ENCODE measurements around the gene MSL3. TPM values are rescaled to one million over a fixed set of nuclear protein-coding genes. Genes with fewer than 3 reads are reported as not detected.

The MSL3 gene
- total RNA-seq, 4 donors from 2014 or later: 19.4 to 30.4 (median 27.3) TPM

- H3K4me1 ChIP-seq: peaks cover 0 to 1% (median 0%) of the 10 kb centered on the region in 4 donors
- WGBS, 2 donors: 87 to 94% methylated on average over 9 to 18 of the region's 18 CpGs
- H3K9me3 ChIP-seq: no peaks in the 10 kb centered on the region
- H3K4me3 ChIP-seq: no peak overlapping the region
- H3K27ac ChIP-seq: no peak overlapping the region
- no peaks in the 10 kb centered on the region for H3K36me3 ChIP-seq
- no peaks in the 10 kb centered on the region for H3K27me3 ChIP-seq
- TF ChIP-seq EP300 (IDR thresholded peaks at IDR 0.05) (no peak), CTCF (IDR thresholded peaks at IDR 0.05) (no peak)
- DNase-seq (ENCODE audit: low spot score in 2 of 2): no peak
Measured at GRCh38 chrX:11754958-11755645, 2.9 kb upstream of the MSL3 start.

- WGBS, 2 donors: 67 to 85% methylated on average over 2 of the region's 2 CpGs
- TF ChIP-seq POLR2A (IDR thresholded peaks at IDR 0.05) (no peak), CTCF (IDR thresholded peaks at IDR 0.05) (no peak), EP300 (IDR thresholded peaks at IDR 0.05) (no peak)
- no peak for DNase-seq (ENCODE audit: low spot score in 2 of 2)
- no peaks in the 10 kb centered on the region for H3K9me3 ChIP-seq
- peaks cover 0 to 4% (median 0%) of the 10 kb centered on the region in 4 donors for H3K4me1 ChIP-seq
- no peaks in the 10 kb centered on the region for H3K27me3 ChIP-seq
- no peaks in the 10 kb centered on the region for H3K36me3 ChIP-seq
- H3K27ac ChIP-seq: no peak overlapping the region
- no peak overlapping the region for H3K4me3 ChIP-seq
Measured at GRCh38 chrX:11755724-11756123, 2.3 kb upstream of the MSL3 start.

GRCh38 chrX:11756354-11757318 lies 1.4 kb upstream of the MSL3 start:
- H3K36me3 ChIP-seq: peaks cover 0 to 6% (median 0%) of the 10 kb centered on the region in 3 donors
- peak overlapping the region in 3 of 4 donors; percentile 82 to 94 (median 90) for H3K27ac ChIP-seq
- WGBS, 2 donors: 59 to 61% methylated on average over 12 to 15 of the region's 15 CpGs
- no peaks in the 10 kb centered on the region for H3K9me3 ChIP-seq
- TF ChIP-seq EP300 (IDR thresholded peaks at IDR 0.05) (no peak), POLR2A (IDR thresholded peaks at IDR 0.05) (no peak), CTCF (IDR thresholded peaks at IDR 0.05) (no peak)
- DNase-seq (ENCODE audit: low spot score in 2 of 2): no peak
- peak overlapping the region in 1 of 4 donors; percentile 81 for H3K4me3 ChIP-seq
- peaks cover 0 to 10% (median 0%) of the 10 kb centered on the region in 4 donors for H3K4me1 ChIP-seq
- no peaks in the 10 kb centered on the region for H3K27me3 ChIP-seq

GRCh38 chrX:11757397-11757718 lies 679 bp upstream of the MSL3 start:
- DNase-seq (ENCODE audit: low spot score in 2 of 2): no peak
- no peaks in the 10 kb centered on the region for H3K27me3 ChIP-seq
- no peaks in the 10 kb centered on the region for H3K9me3 ChIP-seq
- peak overlapping the region; percentile 60 to 81 (median 63) for H3K4me3 ChIP-seq
- 11 to 52% methylated on average over 3 to 14 of the region's 14 CpGs for WGBS, 2 donors
- no peak for TF ChIP-seq CTCF (IDR thresholded peaks at IDR 0.05)
- no peak for TF ChIP-seq POLR2A (IDR thresholded peaks at IDR 0.05)
- no peak for TF ChIP-seq EP300 (IDR thresholded peaks at IDR 0.05)
- peaks cover 0 to 11% (median 0%) of the 10 kb centered on the region in 3 donors for H3K36me3 ChIP-seq
- H3K27ac ChIP-seq: peak overlapping the region; percentile 79 to 94 (median 86)
- H3K4me1 ChIP-seq: peaks cover 0 to 10% (median 0%) of the 10 kb centered on the region in 4 donors

Data from tibial nerve (tissue), 4 donors.